GM23338 (cell line): ENCODE measurements around the gene TRAF3IP3. TPM values are rescaled to one million over a fixed set of nuclear protein-coding genes. Genes with fewer than 3 reads are reported as not detected.

Experiments used
- ATAC-seq: fragments of 200-7000 bp; cut with Tn5 transposase; 3 replicates; pipeline ENCODE4 v1.9.1; 2020
- DNase-seq: peaks from one replicate; pipeline ENCODE4 v3.0.0-alpha.2; 2015; ENCODE audit warnings: low spot score
- H2AFZ ChIP-seq: fragments of 200-600 bp; sonication (generic); 2 replicates; pipeline ENCODE4 v1.8.0; 2016; ENCODE audit warnings: antibody characterized with exemption, mild to moderate bottlenecking, moderate library complexity
- H3F3A ChIP-seq: fragments of 200-600 bp; sonication (generic); replicated peaks from 2 replicates; pipeline ENCODE4 v1.8.0; 2017; ENCODE audit warnings: antibody characterized with exemption, mixed run types, low read depth
- H3K27ac ChIP-seq: fragments of 200-600 bp; sonication (generic); 2 replicates; pipeline ENCODE4 v1.6.1; 2016; ENCODE audit warnings: low read depth
- H3K27me3 ChIP-seq: fragments of 200-600 bp; sonication (generic); 2 replicates; pipeline ENCODE4 v1.8.0; 2016; ENCODE audit warnings: mild to moderate bottlenecking, mixed run types, moderate library complexity; ENCODE audit not compliant: insufficient read depth
- H3K36me3 ChIP-seq: fragments of 200-600 bp; sonication (generic); 2 replicates; pipeline ENCODE4 v1.8.0; 2016; ENCODE audit warnings: mild to moderate bottlenecking; ENCODE audit not compliant: insufficient read depth
- H3K4me1 ChIP-seq: fragments of 200-600 bp; sonication (generic); 2 replicates; pipeline ENCODE4 v1.8.0; 2016; ENCODE audit warnings: mild to moderate bottlenecking, moderate library complexity; ENCODE audit not compliant: insufficient read depth
- H3K4me2 ChIP-seq: fragments of 200-600 bp; sonication (generic); 2 replicates; pipeline ENCODE4 v1.7.1; 2017; ENCODE audit warnings: mixed run types
- H3K4me3 ChIP-seq: fragments of 200-600 bp; sonication (generic); 2 replicates; pipeline ENCODE4 v1.6.1; 2016; ENCODE audit warnings: mixed run types
- H3K79me2 ChIP-seq: fragments of 200-600 bp; sonication (generic); replicated peaks from 2 replicates; pipeline ENCODE4 v1.8.0; 2017; ENCODE audit warnings: mild to moderate bottlenecking; ENCODE audit not compliant: insufficient read depth
- H3K9me2 ChIP-seq: fragments of 200-600 bp; sonication (generic); 2 replicates; pipeline ENCODE4 v1.8.0; 2017; ENCODE audit not compliant: insufficient read depth
- H4K20me1 ChIP-seq: fragments of 200-600 bp; sonication (generic); replicated peaks from 2 replicates; pipeline ENCODE4 v1.8.0; 2017; ENCODE audit warnings: mild to moderate bottlenecking; ENCODE audit not compliant: insufficient read depth
- H3K27ac Mint-ChIP-seq: 2 replicates; pipeline ENCODE4 v1.8.0; 2020; ENCODE audit warnings: inconsistent platforms, mild to moderate bottlenecking, moderate library complexity, mixed read lengths
- H3K27me3 Mint-ChIP-seq: 3 replicates; pipeline ENCODE4 v1.8.0; 2022; ENCODE audit warnings: low read depth, mild to moderate bottlenecking, moderate library complexity, mixed read lengths, inconsistent platforms; ENCODE audit not compliant: insufficient read depth, poor library complexity
- H3K36me3 Mint-ChIP-seq: 3 replicates; pipeline ENCODE4 v1.8.0; 2021; ENCODE audit warnings: low read depth, mild to moderate bottlenecking, inconsistent platforms, moderate library complexity, mixed read lengths
- H3K4me1 Mint-ChIP-seq: 3 replicates; pipeline ENCODE4 v1.8.0; 2020; ENCODE audit warnings: mild to moderate bottlenecking, inconsistent platforms, mixed read lengths
- H3K4me3 Mint-ChIP-seq: 3 replicates; pipeline ENCODE4 v1.8.0; 2021; ENCODE audit warnings: moderate library complexity, mild to moderate bottlenecking, inconsistent platforms, mixed read lengths
- H3K9me3 Mint-ChIP-seq: 3 replicates; pipeline ENCODE4 v1.8.0; 2020; ENCODE audit warnings: moderate library complexity, mild to moderate bottlenecking, inconsistent platforms, mixed read lengths
- CREB1 ChIP-seq: fragments of 250-450 bp; sonication (Bioruptor Pico); IDR thresholded peaks from 2 replicates; pipeline ENCODE4 v1.5.0; 2020; ENCODE audit warnings: low read depth, mild to moderate bottlenecking, moderate library complexity
- CTCF ChIP-seq, 2 experiments: fragments of 200-600 bp in 1 of 2; sonication (generic) in 1 of 2; conservative IDR thresholded peaks; 2 replicates each; pipeline versions ENCODE4 v1.5.1 to v1.6.1; 2016 to 2017; ENCODE audit warnings: antibody characterized with exemption in 2 of 2, low read depth in 2 of 2, mild to moderate bottlenecking in 2 of 2, moderate library complexity in 1 of 2
- ETS1 ChIP-seq: IDR thresholded peaks from 2 replicates; pipeline ENCODE4 v1.6.1; 2016; ENCODE audit warnings: antibody characterized with exemption
- EZH2 ChIP-seq: fragments of 200-600 bp; sonication (generic); IDR thresholded peaks from one replicate; pipeline ENCODE4 v1.8.0; 2017; ENCODE audit warnings: antibody characterized with exemption, mild to moderate bottlenecking, low read depth; ENCODE audit not compliant: unreplicated experiment
- EZH2phosphoT487 ChIP-seq: fragments of 200-600 bp; sonication (generic); IDR thresholded peaks from one replicate; pipeline ENCODE4 v1.8.1; 2018; ENCODE audit warnings: antibody characterized with exemption; ENCODE audit not compliant: unreplicated experiment
- JUNB ChIP-seq: IDR thresholded peaks from one replicate; pipeline ENCODE4 v1.6.1; 2016; ENCODE audit warnings: antibody characterized with exemption; ENCODE audit not compliant: unreplicated experiment
- NANOG ChIP-seq: IDR thresholded peaks from 2 replicates; pipeline ENCODE4 v1.6.1; 2016; ENCODE audit warnings: antibody characterized with exemption, borderline replicate concordance
- POLR2AphosphoS5 ChIP-seq: IDR thresholded peaks from 2 replicates; pipeline ENCODE4 v1.6.1; 2016; ENCODE audit warnings: antibody characterized with exemption, low read depth
- STAT1 ChIP-seq: IDR thresholded peaks from one replicate; pipeline ENCODE4 v1.6.1; 2016; ENCODE audit warnings: antibody characterized with exemption; ENCODE audit not compliant: unreplicated experiment
- ZNF114 ChIP-seq: fragments of 250-450 bp; sonication (Bioruptor Pico); IDR thresholded peaks from 2 replicates; pipeline ENCODE4 v1.5.0; 2020; ENCODE audit warnings: mild to moderate bottlenecking, moderate library complexity
- ZNF331 ChIP-seq: fragments of 250-450 bp; sonication (Bioruptor Pico); IDR thresholded peaks from 2 replicates; pipeline ENCODE4 v1.5.0; 2020; ENCODE audit warnings: low read depth, mild to moderate bottlenecking, moderate library complexity
- polyA plus RNA-seq: library from polyadenylated mRNA; unstranded; fragments of >200 nt; fragmentation: Nextera tagmentation; extraction: Ambion mirVana; gene quantifications from 2 replicates; pipeline ENCODE4 v1.2.1, GENCODE V29; 2016
- total RNA-seq: library from RNA; depleted of rRNA; stranded (reverse); fragments of >200 nt; shearing (Covaris generic); gene quantifications from 2 replicates; pipeline ENCODE4 v1.2.3, GENCODE V29; 2014
- TF ChIP-seq, protein P1 (sequence below): fragments of 250-450 bp; sonication (Bioruptor Pico); IDR thresholded peaks from 2 replicates; pipeline ENCODE4 v1.5.0; 2020; ENCODE audit warnings: mild to moderate bottlenecking, moderate library complexity
- TF ChIP-seq, protein P2 (sequence below): IDR thresholded peaks from one replicate; pipeline ENCODE4 v1.6.1; 2018; ENCODE audit warnings: antibody characterized with exemption; ENCODE audit not compliant: unreplicated experiment

TRAF3IP3 gene
- total and polyA plus RNA-seq, 2 experiments from 2014 or later, result not detected

- H3K4me3 Mint-ChIP-seq, result no peak overlapping the region
- no peaks in the 10 kb centered on the region for H3K36me3 ChIP-seq
- H2AFZ ChIP-seq, result no peak overlapping the region
- no peaks in the 10 kb centered on the region for H3F3A ChIP-seq
- no peaks in the 10 kb centered on the region for H3K27me3 ChIP-seq
- no peaks in the 10 kb centered on the region for H3K4me1 Mint-ChIP-seq
- peaks cover 6% of the 10 kb centered on the region; the same call in 1 of the 2 replicates for H3K9me2 ChIP-seq
- H3K4me3 ChIP-seq, result no peak overlapping the region
- H4K20me1 ChIP-seq, result no peaks in the 10 kb centered on the region
- H3K9me3 Mint-ChIP-seq, result no peaks in the 10 kb centered on the region
- ATAC-seq (no peak), DNase-seq (no peak)
- H3K36me3 Mint-ChIP-seq, result no peaks in the 10 kb centered on the region
- no peak overlapping the region for H3K27ac Mint-ChIP-seq
- no peak overlapping the region for H3K27ac ChIP-seq
- no peaks in the 10 kb centered on the region for H3K4me1 ChIP-seq
- H3K79me2 ChIP-seq, result no peaks in the 10 kb centered on the region
- H3K4me2 ChIP-seq, result no peak overlapping the region
- H3K27me3 Mint-ChIP-seq, result no peaks in the 10 kb centered on the region
- TF ChIP-seq POLR2AphosphoS5, result no peak
- no peak for TF ChIP-seq EZH2
- no peak for TF ChIP-seq ETS1
- TF ChIP-seq EZH2phosphoT487, result no peak
- TF ChIP-seq, protein P1, sequence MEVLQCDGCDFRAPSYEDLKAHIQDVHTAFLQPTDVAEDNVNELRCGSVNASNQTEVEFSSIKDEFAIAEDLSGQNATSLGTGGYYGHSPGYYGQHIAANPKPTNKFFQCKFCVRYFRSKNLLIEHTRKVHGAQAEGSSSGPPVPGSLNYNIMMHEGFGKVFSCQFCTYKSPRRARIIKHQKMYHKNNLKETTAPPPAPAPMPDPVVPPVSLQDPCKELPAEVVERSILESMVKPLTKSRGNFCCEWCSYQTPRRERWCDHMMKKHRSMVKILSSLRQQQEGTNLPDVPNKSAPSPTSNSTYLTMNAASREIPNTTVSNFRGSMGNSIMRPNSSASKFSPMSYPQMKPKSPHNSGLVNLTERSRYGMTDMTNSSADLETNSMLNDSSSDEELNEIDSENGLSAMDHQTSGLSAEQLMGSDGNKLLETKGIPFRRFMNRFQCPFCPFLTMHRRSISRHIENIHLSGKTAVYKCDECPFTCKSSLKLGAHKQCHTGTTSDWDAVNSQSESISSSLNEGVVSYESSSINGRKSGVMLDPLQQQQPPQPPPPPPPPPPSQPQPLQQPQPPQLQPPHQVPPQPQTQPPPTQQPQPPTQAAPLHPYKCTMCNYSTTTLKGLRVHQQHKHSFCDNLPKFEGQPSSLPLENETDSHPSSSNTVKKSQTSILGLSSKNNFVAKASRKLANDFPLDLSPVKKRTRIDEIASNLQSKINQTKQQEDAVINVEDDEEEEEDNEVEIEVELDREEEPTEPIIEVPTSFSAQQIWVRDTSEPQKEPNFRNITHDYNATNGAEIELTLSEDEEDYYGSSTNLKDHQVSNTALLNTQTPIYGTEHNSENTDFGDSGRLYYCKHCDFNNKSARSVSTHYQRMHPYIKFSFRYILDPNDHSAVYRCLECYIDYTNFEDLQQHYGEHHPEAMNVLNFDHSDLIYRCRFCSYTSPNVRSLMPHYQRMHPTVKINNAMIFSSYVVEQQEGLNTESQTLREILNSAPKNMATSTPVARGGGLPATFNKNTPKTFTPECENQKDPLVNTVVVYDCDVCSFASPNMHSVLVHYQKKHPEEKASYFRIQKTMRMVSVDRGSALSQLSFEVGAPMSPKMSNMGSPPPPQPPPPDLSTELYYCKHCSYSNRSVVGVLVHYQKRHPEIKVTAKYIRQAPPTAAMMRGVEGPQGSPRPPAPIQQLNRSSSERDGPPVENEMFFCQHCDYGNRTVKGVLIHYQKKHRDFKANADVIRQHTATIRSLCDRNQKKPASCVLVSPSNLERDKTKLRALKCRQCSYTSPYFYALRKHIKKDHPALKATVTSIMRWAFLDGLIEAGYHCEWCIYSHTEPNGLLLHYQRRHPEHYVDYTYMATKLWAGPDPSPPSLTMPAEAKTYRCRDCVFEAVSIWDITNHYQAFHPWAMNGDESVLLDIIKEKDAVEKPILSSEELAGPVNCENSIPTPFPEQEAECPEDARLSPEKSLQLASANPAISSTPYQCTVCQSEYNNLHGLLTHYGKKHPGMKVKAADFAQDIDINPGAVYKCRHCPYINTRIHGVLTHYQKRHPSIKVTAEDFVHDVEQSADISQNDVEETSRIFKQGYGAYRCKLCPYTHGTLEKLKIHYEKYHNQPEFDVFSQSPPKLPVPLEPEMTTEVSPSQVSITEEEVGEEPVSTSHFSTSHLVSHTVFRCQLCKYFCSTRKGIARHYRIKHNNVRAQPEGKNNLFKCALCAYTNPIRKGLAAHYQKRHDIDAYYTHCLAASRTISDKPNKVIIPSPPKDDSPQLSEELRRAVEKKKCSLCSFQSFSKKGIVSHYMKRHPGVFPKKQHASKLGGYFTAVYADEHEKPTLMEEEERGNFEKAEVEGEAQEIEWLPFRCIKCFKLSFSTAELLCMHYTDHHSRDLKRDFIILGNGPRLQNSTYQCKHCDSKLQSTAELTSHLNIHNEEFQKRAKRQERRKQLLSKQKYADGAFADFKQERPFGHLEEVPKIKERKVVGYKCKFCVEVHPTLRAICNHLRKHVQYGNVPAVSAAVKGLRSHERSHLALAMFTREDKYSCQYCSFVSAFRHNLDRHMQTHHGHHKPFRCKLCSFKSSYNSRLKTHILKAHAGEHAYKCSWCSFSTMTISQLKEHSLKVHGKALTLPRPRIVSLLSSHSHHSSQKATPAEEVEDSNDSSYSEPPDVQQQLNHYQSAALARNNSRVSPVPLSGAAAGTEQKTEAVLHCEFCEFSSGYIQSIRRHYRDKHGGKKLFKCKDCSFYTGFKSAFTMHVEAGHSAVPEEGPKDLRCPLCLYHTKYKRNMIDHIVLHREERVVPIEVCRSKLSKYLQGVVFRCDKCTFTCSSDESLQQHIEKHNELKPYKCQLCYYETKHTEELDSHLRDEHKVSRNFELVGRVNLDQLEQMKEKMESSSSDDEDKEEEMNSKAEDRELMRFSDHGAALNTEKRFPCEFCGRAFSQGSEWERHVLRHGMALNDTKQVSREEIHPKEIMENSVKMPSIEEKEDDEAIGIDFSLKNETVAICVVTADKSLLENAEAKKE (CRISPR knock-in tag), result no peak
- no peak for TF ChIP-seq ZNF114 (CRISPR knock-in tag)
- no peak for TF ChIP-seq STAT1
- TF ChIP-seq CTCF (conservative IDR thresholded peaks at IDR 0.05; ENCODE audit: low read depth in 2 of 2), result no peak
- TF ChIP-seq NANOG, result no peak
- no peak for TF ChIP-seq CREB1
- no peak for TF ChIP-seq JUNB
- TF ChIP-seq, protein P2, sequence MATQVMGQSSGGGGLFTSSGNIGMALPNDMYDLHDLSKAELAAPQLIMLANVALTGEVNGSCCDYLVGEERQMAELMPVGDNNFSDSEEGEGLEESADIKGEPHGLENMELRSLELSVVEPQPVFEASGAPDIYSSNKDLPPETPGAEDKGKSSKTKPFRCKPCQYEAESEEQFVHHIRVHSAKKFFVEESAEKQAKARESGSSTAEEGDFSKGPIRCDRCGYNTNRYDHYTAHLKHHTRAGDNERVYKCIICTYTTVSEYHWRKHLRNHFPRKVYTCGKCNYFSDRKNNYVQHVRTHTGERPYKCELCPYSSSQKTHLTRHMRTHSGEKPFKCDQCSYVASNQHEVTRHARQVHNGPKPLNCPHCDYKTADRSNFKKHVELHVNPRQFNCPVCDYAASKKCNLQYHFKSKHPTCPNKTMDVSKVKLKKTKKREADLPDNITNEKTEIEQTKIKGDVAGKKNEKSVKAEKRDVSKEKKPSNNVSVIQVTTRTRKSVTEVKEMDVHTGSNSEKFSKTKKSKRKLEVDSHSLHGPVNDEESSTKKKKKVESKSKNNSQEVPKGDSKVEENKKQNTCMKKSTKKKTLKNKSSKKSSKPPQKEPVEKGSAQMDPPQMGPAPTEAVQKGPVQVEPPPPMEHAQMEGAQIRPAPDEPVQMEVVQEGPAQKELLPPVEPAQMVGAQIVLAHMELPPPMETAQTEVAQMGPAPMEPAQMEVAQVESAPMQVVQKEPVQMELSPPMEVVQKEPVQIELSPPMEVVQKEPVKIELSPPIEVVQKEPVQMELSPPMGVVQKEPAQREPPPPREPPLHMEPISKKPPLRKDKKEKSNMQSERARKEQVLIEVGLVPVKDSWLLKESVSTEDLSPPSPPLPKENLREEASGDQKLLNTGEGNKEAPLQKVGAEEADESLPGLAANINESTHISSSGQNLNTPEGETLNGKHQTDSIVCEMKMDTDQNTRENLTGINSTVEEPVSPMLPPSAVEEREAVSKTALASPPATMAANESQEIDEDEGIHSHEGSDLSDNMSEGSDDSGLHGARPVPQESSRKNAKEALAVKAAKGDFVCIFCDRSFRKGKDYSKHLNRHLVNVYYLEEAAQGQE, result no peak
- no peak for TF ChIP-seq ZNF331 (CRISPR knock-in tag)
These were observed 34.5 kb upstream of the TRAF3IP3 start for GRCh38 chr1:209721323-209721722.
